ENCODE results near the gene PTPRS. TPM values are rescaled to one million over a fixed set of nuclear protein-coding genes. Genes with fewer than 3 reads are reported as not detected.
"Not testable (repeated sequence)": the region's sequence is repeated elsewhere in the genome, so short reads cannot be mapped to it uniquely, and the experiment has no call there.

Gene PTPRS
- total and polyA plus RNA-seq, 2 of the 13 experiments (the other 11 are each of a cell fraction or from before 2014, with no cell fraction given), result 32.7 to 43.9 TPM

- no peak for TF ChIP-seq ZBTB10 (CRISPR knock-in tag; IDR thresholded peaks at IDR 0.05; ENCODE audit: borderline replicate concordance)
These were observed 24.1 kb upstream of the PTPRS start (continued) for GRCh38 chr19:5364674-5365073.

- H2AFZ ChIP-seq (ENCODE audit: low read length); H3K9ac ChIP-seq (ENCODE audit: insufficient read depth, low read depth, low read length); POLR2A ChIA-PET; in situ Hi-C loops (cut with HindIII; ENCODE audit: extremely low pct_ligation_motif_present, low pct_unique_long_range_greater_than_20kb); H3K27me3 ChIP-seq (ENCODE audit: control insufficient read depth in 1 of 2, insufficient read depth in 2 of 2, low read length in 2 of 2); H3K36me3 ChIP-seq (replicated peaks in 1 of 2; ENCODE audit: control insufficient read depth in 1 of 2, insufficient read depth in 2 of 2, low read length in 2 of 2); DNase-seq (ENCODE audit: low spot score); CTCF ChIA-PET (ENCODE audit: low intra/inter-chr PET ratio, low total read pairs); intact Hi-C loops (cut with micrococcal nuclease; ENCODE audit: unreplicated experiment); H3K4me3 ChIP-seq (replicated peaks in 1 of 3; ENCODE audit: insufficient read depth in 1 of 3, low read depth in 2 of 3, low read length in 3 of 3); H3K79me2 ChIP-seq (ENCODE audit: insufficient read depth, low read length); H3K4me2 ChIP-seq (ENCODE audit: low read depth, low read length); ATAC-seq; H4K20me1 ChIP-seq (ENCODE audit: insufficient read depth, low read length); FAIRE-seq; H3K9me3 ChIP-seq (ENCODE audit: low read length); BruUV-seq (replicated peaks); H3K27ac ChIP-seq (ENCODE audit: extremely low read length, insufficient read depth, low read length): not testable (repeated sequence)
- H3K4me1 ChIP-seq (ENCODE audit: insufficient read depth, low read length), result peaks cover 16% of the 10 kb centered on the region
- WGBS (ENCODE audit: low lambda C conversion rate), result 36% methylated on average over 9 of the region's 9 CpGs
These were observed 21.2 kb upstream of the PTPRS start for GRCh38 chr19:5361839-5362238.

GRCh38 chr19:5361407-5361806 is 20.8 kb upstream of the PTPRS start:
- peaks cover 18% of the 10 kb centered on the region for H3K4me1 ChIP-seq (ENCODE audit: insufficient read depth, low read length)
- WGBS (ENCODE audit: low lambda C conversion rate), result 28% methylated on average over 4 of the region's 4 CpGs
- CTCF ChIA-PET (ENCODE audit: low intra/inter-chr PET ratio, low total read pairs), result no interaction called here

More at GRCh38 chr19:5361407-5361806, 20.8 kb upstream of the PTPRS start:
- H3K9me3 ChIP-seq (ENCODE audit: low read length), result no peaks in the 10 kb centered on the region
- no peak overlapping the region for H3K9ac ChIP-seq (ENCODE audit: insufficient read depth, low read depth, low read length)
- in situ Hi-C loops (cut with HindIII; ENCODE audit: extremely low pct_ligation_motif_present, low pct_unique_long_range_greater_than_20kb) (no loop called here), intact Hi-C loops (cut with micrococcal nuclease; ENCODE audit: unreplicated experiment) (no loop called here)
- no peak for DNase-seq (ENCODE audit: low spot score)
- H3K27me3 ChIP-seq (ENCODE audit: control insufficient read depth in 1 of 2, insufficient read depth in 2 of 2, low read length in 2 of 2), result peaks cover 0 to 1% of the 10 kb centered on the region in 2 experiments; a peak in 1 of 5 replicates
- H3K4me2 ChIP-seq (ENCODE audit: low read depth, low read length), result no peak overlapping the region
- TF ChIP-seq ZNF121 (CRISPR knock-in tag; IDR thresholded peaks at IDR 0.05) (peak; percentile 59), MEIS2 (CRISPR knock-in tag; IDR thresholded peaks at IDR 0.05) (no peak), TCF7 (IDR thresholded peaks at IDR 0.05; ENCODE audit: low read depth) (no peak)
- no peak overlapping the region for H3K27ac ChIP-seq (ENCODE audit: extremely low read length, insufficient read depth, low read length)
- H3K79me2 ChIP-seq (ENCODE audit: insufficient read depth, low read length), result no peaks in the 10 kb centered on the region
- no TSS peak for BruUV-seq (replicated peaks)
- H2AFZ ChIP-seq (ENCODE audit: low read length), result no peak overlapping the region
- no peaks in the 10 kb centered on the region for H3K36me3 ChIP-seq (replicated peaks in 1 of 2; ENCODE audit: control insufficient read depth in 1 of 2, insufficient read depth in 2 of 2, low read length in 2 of 2)
- POLR2A ChIA-PET, result no interaction called here
- ATAC-seq, result no peak
- H3K4me3 ChIP-seq (replicated peaks in 1 of 3; ENCODE audit: insufficient read depth in 1 of 3, low read depth in 2 of 3, low read length in 3 of 3), result no peak overlapping the region
- H4K20me1 ChIP-seq (ENCODE audit: insufficient read depth, low read length), result no peaks in the 10 kb centered on the region
- FAIRE-seq, result no peak

Data from HepG2 (cell line).